Activated naive CD8-positive, alpha-beta T cell (primary cell): ENCODE measurements around the gene NAA25.
"Not testable (repeated sequence)": the region's sequence is repeated elsewhere in the genome, so short reads cannot be mapped to it uniquely, and the experiment has no call there.

Source experiments
- H3K27ac Mint-ChIP-seq: one replicate; pipeline ENCODE4 v1.8.0; 2021; ENCODE audit warnings: mixed read lengths
- H3K27me3 Mint-ChIP-seq: one replicate; pipeline ENCODE4 v1.8.0; 2021; ENCODE audit warnings: mixed read lengths
- H3K36me3 Mint-ChIP-seq: one replicate; pipeline ENCODE4 v1.8.0; 2021; ENCODE audit warnings: mixed read lengths
- H3K4me1 Mint-ChIP-seq: one replicate; pipeline ENCODE4 v1.8.0; 2021; ENCODE audit warnings: low read depth, mixed read lengths
- H3K4me3 Mint-ChIP-seq: one replicate; pipeline ENCODE4 v1.8.0; 2021; ENCODE audit warnings: mild to moderate bottlenecking, mixed read lengths
- H3K9me3 Mint-ChIP-seq: one replicate; pipeline ENCODE4 v1.8.0; 2021; ENCODE audit warnings: low read depth, mixed read lengths

Gene NAA25

DNA sequence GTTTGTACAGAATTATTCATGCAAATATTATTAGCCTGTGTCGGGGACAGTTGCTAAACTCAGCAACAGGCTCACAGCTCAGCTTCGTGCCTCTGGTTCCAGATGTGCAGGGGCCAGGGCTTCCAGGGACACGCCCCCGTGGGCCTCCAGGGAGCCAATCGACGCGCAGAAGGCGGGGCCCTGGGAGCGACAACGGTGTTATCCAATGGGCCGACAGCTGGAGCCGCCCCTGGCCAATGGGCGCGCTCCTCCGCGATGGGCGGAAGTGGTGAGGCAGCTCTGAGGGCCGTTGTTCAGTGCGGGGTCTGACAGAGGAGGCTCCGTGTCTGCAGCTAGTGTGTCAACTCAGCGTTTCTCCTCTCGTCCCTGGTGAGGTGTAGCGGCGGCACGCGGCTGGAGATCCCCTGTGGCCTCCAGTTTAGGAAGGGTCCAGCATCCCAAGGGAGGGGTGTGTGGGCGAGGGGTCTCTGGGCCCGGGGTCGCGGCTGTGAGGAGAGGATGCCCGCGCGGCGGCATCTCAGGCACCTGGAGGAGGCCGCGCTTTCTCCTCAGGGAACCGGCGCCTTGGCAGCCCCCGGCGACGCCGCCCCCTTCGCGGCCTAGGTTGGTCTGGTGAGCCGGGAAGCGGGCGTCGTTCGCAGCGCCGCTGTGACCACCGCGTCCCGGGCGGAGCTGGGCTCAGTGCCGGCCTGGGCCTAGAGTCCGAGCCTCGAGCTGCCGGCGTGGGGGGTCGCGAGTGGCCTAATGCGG, 16.8 kb upstream of the NAA25 start, which contains the start of gene TRAFD1:
TRAFD1 (plus strand) TSS at position 311 of the 750 bp plus-strand sequence. CDS start 4,963 bp downstream, outside the sequence.
- Mint-ChIP-seq H3K4me3 (peak within 1 kb of the TSS; percentile 89), H3K36me3 (peaks cover 4% of the 10 kb centered on the region), H3K9me3 (no peaks in the 10 kb centered on the region), H3K27ac (peak within 1 kb of the TSS; percentile 96), H3K4me1 (peaks cover 37% of the 10 kb centered on the region), H3K27me3 (peaks cover 2% of the 10 kb centered on the region)

- Mint-ChIP-seq H3K36me3 (peaks cover 4% of the 10 kb centered on the region), H3K4me1 (peaks cover 33% of the 10 kb centered on the region), H3K27ac (peak overlapping the region; percentile 79), H3K27me3 (peaks cover 2% of the 10 kb centered on the region), H3K4me3 (peak overlapping the region; percentile 85), H3K9me3 (no peaks in the 10 kb centered on the region)
Measured at GRCh38 chr12:112124918-112125249, 16.3 kb upstream of the NAA25 start.

DNA sequence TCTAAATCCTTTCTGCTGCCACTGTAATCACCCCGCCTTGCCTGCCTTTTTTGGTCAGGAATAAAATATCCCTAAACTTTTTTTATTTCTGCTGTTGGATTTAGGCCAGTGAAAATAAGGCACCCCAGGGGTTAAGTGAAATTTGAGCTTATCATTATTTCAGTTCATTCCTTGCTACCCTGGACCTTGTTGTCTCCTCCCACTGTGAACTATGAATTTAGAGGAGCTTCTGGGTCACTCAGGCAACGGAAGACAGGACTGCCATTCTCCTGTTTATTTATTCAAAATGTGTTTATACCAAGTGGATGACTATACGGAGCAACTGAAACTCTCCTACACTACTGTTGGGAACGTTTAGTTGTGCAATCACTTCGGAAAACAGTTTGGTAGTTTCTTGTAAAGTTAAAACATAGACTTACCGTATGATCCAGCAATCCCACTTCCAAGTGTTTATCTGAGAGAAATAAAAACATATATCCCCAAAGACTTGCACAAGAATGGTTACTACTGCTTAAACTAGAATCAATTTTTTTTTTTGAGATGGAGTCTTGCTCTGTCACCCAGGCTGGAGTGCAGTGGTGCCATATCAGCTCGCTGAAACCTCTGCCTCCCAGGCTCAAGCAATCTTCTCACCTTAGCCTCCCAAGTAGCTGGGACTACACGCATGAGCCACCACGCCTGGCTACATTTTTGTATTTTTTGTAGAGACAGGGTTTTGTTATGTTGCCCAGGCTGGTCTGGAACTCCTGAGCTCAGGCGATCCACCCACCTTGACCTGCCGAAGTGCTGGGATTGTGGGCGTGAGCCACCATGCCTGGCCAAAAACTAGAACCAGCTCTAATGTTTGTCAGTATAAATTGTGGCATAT, 14.5 kb upstream of the NAA25 start:
- peaks cover 4% of the 10 kb centered on the region for H3K36me3 Mint-ChIP-seq
- H3K27ac Mint-ChIP-seq: no peak overlapping the region
- H3K9me3 Mint-ChIP-seq: no peaks in the 10 kb centered on the region

GRCh38 chr12:112121780-112122565, 13.4 kb upstream of the NAA25 start:
- peaks cover 14% of the 10 kb centered on the region for H3K4me1 Mint-ChIP-seq
- H3K36me3 Mint-ChIP-seq: peaks cover 2% of the 10 kb centered on the region
- H3K9me3 Mint-ChIP-seq: no peaks in the 10 kb centered on the region
- H3K27ac Mint-ChIP-seq: no peak overlapping the region
- peaks cover 2% of the 10 kb centered on the region for H3K27me3 Mint-ChIP-seq
- H3K4me3 Mint-ChIP-seq: no peak overlapping the region

More for the DNA sequence above, 14.5 kb upstream of the NAA25 start:
- Mint-ChIP-seq H3K4me3 (no peak overlapping the region), H3K4me1 (peaks cover 19% of the 10 kb centered on the region), H3K27me3 (peaks cover 2% of the 10 kb centered on the region)

DNA sequence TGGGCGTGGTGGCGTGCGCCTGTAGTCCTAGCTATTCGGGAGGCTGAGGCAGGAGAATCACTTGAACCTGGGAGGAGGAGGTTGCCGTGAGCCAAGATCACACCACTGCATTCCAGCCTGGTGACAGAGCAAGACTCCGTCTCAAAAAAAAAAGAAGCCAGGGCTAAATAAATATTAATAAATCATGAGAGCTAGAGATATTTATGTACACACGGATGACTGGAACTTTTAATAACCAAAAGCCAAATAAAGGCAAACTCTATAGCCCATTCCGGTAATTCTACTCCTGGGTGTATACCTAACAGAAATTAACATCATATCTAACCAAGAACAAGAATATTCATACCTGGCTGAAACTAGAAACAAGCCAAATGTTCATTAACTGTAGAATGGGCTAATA, 9.1 kb upstream of the NAA25 start:
- peaks cover 8% of the 10 kb centered on the region for H3K4me1 Mint-ChIP-seq
- no peaks in the 10 kb centered on the region for H3K9me3 Mint-ChIP-seq
- no peak overlapping the region for H3K27ac Mint-ChIP-seq
- H3K27me3 Mint-ChIP-seq: peaks cover 2% of the 10 kb centered on the region
- no peaks in the 10 kb centered on the region for H3K36me3 Mint-ChIP-seq
- H3K4me3 Mint-ChIP-seq: no peak overlapping the region

GRCh38 chr12:112116232-112117060, 7.9 kb upstream of the NAA25 start:
- H3K27ac Mint-ChIP-seq: peak overlapping the region; percentile 75

DNA sequence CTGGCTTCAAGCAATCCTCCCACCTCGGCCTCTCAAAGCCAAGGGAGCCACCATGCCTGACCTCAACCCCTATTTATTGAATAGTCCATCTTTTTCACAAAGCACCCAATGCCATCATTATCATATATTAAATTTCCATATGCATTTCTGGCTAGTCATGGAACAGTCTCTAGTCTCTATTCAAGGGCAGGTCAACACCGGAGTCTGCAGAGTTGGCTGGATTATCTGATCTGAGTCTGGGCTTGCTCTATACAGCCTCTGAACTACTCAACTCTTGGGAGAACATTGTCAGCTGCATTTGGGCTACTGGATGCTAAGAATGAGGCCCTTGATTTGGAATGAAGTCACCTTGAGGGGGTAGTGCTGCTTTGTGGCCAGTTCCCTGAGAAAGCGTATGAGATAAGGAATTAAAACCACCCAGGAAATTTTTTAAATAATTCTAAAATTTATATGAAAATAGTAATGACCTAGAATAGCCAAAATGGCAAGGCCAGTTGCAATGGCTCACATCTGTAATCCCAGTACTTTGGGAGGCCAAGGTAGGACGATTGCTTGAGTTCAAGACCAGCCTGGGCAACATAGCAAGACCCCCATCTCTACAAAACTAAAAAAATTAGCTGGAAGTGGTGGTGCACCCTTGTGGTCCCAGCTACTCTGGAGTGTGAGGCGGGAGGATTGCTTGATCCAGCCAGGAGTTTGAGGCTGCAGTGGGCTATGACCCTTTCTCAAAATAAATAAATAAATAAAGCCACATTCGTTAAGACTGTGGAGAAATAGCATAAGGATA, 6.9 kb upstream of the NAA25 start:
- Mint-ChIP-seq H3K36me3 (no peaks in the 10 kb centered on the region), H3K27me3 (no peaks in the 10 kb centered on the region), H3K9me3 (no peaks in the 10 kb centered on the region), H3K4me1 (peaks cover 14% of the 10 kb centered on the region), H3K27ac (no peak overlapping the region), H3K4me3 (no peak overlapping the region)

More at GRCh38 chr12:112116232-112117060, 7.9 kb upstream of the NAA25 start:
- peaks cover 2% of the 10 kb centered on the region for H3K27me3 Mint-ChIP-seq
- peaks cover 12% of the 10 kb centered on the region for H3K4me1 Mint-ChIP-seq
- H3K9me3 Mint-ChIP-seq: no peaks in the 10 kb centered on the region
- H3K36me3 Mint-ChIP-seq: no peaks in the 10 kb centered on the region
- H3K4me3 Mint-ChIP-seq: no peak overlapping the region

- Mint-ChIP-seq H3K4me3 (no peak overlapping the region), H3K36me3 (peaks cover under 1% of the 10 kb centered on the region), H3K27ac (no peak overlapping the region), H3K4me1 (peaks cover 24% of the 10 kb centered on the region), H3K9me3 (no peaks in the 10 kb centered on the region), H3K27me3 (no peaks in the 10 kb centered on the region)
Measured at GRCh38 chr12:112112409-112113133, 4.0 kb upstream of the NAA25 start.

- H3K9me3 Mint-ChIP-seq: no peaks in the 10 kb centered on the region
- H3K27ac Mint-ChIP-seq: peak overlapping the region; percentile 12
- H3K4me3 Mint-ChIP-seq: no peak overlapping the region
- peaks cover 5% of the 10 kb centered on the region for H3K36me3 Mint-ChIP-seq
- peaks cover 29% of the 10 kb centered on the region for H3K4me1 Mint-ChIP-seq
- no peaks in the 10 kb centered on the region for H3K27me3 Mint-ChIP-seq
Measured at GRCh38 chr12:112111931-112112330, 3.3 kb upstream of the NAA25 start.

GRCh38 chr12:112110787-112111662, 2.4 kb upstream of the NAA25 start:
- not testable (repeated sequence) for H3K36me3 Mint-ChIP-seq, H3K4me3 Mint-ChIP-seq, H3K9me3 Mint-ChIP-seq, H3K27me3 Mint-ChIP-seq
- H3K27ac Mint-ChIP-seq: peak overlapping the region; percentile 34
- H3K4me1 Mint-ChIP-seq: peaks cover 30% of the 10 kb centered on the region

- Mint-ChIP-seq H3K4me3 (peak overlapping the region; percentile 97), H3K27me3 (no peaks in the 10 kb centered on the region), H3K27ac (peak overlapping the region; percentile 98), H3K9me3 (no peaks in the 10 kb centered on the region), H3K4me1 (peaks cover 53% of the 10 kb centered on the region), H3K36me3 (peaks cover 13% of the 10 kb centered on the region)
Measured at GRCh38 chr12:112107306-112108201, 1.0 kb downstream of the NAA25 start.
